HEK293 (cell line): Measurements from ENCODE around the gene PLK3.
"Not testable (repeated sequence)": the region's sequence is repeated elsewhere in the genome, so short reads cannot be mapped to it uniquely, and the experiment has no call there.

Experiments used
- KLF1 ChIP-seq: fragments of 450-650 bp; formaldehyde crosslinking; IDR thresholded peaks from 2 replicates; pipeline ENCODE4 v1.5.1; 2016; ENCODE audit warnings: missing biosample characterization, missing genetic modification characterization
- MYNN ChIP-seq: fragments of 450-650 bp; formaldehyde crosslinking; IDR thresholded peaks from 2 replicates; pipeline ENCODE4 v1.5.1; 2016; ENCODE audit warnings: missing biosample characterization, missing genetic modification characterization, borderline replicate concordance
- REST ChIP-seq: fragments of 450-650 bp; formaldehyde crosslinking; IDR thresholded peaks from 2 replicates; pipeline ENCODE4 v1.5.1; 2016; ENCODE audit warnings: missing biosample characterization, missing genetic modification characterization
- SCRT2 ChIP-seq: fragments of 450-650 bp; formaldehyde crosslinking; IDR thresholded peaks from 2 replicates; pipeline ENCODE4 v1.5.1; 2016; ENCODE audit warnings: missing biosample characterization, missing genetic modification characterization
- TSHZ1 ChIP-seq: fragments of 450-650 bp; formaldehyde crosslinking; IDR thresholded peaks from 2 replicates; pipeline ENCODE4 v1.5.1; 2016; ENCODE audit warnings: missing biosample characterization, missing genetic modification characterization, borderline replicate concordance
- ZBTB20 ChIP-seq: fragments of 450-650 bp; formaldehyde crosslinking; IDR thresholded peaks from 2 replicates; pipeline ENCODE4 v1.5.1; 2016; ENCODE audit warnings: missing biosample characterization, missing genetic modification characterization
- ZFP3 ChIP-seq: fragments of 450-650 bp; formaldehyde crosslinking; IDR thresholded peaks from 2 replicates; pipeline ENCODE4 v1.5.1; 2016; ENCODE audit warnings: low read depth, missing biosample characterization, missing genetic modification characterization
- ZNF521 ChIP-seq: fragments of 450-650 bp; formaldehyde crosslinking; IDR thresholded peaks from 2 replicates; pipeline ENCODE4 v1.5.1; 2017; ENCODE audit warnings: missing biosample characterization, mild to moderate bottlenecking, missing genetic modification characterization
- TF ChIP-seq, protein P1 (sequence below): fragments of 450-650 bp; formaldehyde crosslinking; IDR thresholded peaks from 2 replicates; pipeline ENCODE4 v1.5.1; 2016; ENCODE audit warnings: missing biosample characterization, missing genetic modification characterization
- TF ChIP-seq, protein P2 (sequence below): fragments of 450-650 bp; formaldehyde crosslinking; IDR thresholded peaks from 2 replicates; pipeline ENCODE4 v1.5.1; 2016; ENCODE audit warnings: missing biosample characterization, missing genetic modification characterization

- TF ChIP-seq, protein P1, sequence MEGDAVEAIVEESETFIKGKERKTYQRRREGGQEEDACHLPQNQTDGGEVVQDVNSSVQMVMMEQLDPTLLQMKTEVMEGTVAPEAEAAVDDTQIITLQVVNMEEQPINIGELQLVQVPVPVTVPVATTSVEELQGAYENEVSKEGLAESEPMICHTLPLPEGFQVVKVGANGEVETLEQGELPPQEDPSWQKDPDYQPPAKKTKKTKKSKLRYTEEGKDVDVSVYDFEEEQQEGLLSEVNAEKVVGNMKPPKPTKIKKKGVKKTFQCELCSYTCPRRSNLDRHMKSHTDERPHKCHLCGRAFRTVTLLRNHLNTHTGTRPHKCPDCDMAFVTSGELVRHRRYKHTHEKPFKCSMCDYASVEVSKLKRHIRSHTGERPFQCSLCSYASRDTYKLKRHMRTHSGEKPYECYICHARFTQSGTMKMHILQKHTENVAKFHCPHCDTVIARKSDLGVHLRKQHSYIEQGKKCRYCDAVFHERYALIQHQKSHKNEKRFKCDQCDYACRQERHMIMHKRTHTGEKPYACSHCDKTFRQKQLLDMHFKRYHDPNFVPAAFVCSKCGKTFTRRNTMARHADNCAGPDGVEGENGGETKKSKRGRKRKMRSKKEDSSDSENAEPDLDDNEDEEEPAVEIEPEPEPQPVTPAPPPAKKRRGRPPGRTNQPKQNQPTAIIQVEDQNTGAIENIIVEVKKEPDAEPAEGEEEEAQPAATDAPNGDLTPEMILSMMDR (tag by site-specific recombination): not testable (repeated sequence)
- TF ChIP-seq TSHZ1 (tag by site-specific recombination); KLF1 (tag by site-specific recombination); ZBTB20 (tag by site-specific recombination); ZFP3 (tag by site-specific recombination); SCRT2; REST (tag by site-specific recombination); ZNF521 (tag by site-specific recombination); MYNN (tag by site-specific recombination): not testable (repeated sequence)
- TF ChIP-seq, protein P2, sequence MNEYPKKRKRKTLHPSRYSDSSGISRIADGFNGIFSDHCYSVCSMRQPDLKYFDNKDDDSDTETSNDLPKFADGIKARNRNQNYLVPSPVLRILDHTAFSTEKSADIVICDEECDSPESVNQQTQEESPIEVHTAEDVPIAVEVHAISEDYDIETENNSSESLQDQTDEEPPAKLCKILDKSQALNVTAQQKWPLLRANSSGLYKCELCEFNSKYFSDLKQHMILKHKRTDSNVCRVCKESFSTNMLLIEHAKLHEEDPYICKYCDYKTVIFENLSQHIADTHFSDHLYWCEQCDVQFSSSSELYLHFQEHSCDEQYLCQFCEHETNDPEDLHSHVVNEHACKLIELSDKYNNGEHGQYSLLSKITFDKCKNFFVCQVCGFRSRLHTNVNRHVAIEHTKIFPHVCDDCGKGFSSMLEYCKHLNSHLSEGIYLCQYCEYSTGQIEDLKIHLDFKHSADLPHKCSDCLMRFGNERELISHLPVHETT: not testable (repeated sequence)
These were observed 24.2 kb downstream of the PLK3 start for GRCh38 chr1:44824392-44824791.
